NCI-H2196 treated with DMSO at 0.1 percent for 48 hours (cell line): ENCODE results near the gene BARX1.
A peak's percentile ranks its signal among the peaks of the same experiment; 100 is the strongest.
"Not testable (repeated sequence)": the region's sequence is repeated elsewhere in the genome, so short reads cannot be mapped to it uniquely, and the experiment has no call there.

ENCODE experiments used
- DNase-seq: peaks from one replicate; lab custom pipeline; 2025; ENCODE audit not compliant: unreplicated experiment; lab: John Stamatoyannopoulos, UW

Gene BARX1

DNA sequence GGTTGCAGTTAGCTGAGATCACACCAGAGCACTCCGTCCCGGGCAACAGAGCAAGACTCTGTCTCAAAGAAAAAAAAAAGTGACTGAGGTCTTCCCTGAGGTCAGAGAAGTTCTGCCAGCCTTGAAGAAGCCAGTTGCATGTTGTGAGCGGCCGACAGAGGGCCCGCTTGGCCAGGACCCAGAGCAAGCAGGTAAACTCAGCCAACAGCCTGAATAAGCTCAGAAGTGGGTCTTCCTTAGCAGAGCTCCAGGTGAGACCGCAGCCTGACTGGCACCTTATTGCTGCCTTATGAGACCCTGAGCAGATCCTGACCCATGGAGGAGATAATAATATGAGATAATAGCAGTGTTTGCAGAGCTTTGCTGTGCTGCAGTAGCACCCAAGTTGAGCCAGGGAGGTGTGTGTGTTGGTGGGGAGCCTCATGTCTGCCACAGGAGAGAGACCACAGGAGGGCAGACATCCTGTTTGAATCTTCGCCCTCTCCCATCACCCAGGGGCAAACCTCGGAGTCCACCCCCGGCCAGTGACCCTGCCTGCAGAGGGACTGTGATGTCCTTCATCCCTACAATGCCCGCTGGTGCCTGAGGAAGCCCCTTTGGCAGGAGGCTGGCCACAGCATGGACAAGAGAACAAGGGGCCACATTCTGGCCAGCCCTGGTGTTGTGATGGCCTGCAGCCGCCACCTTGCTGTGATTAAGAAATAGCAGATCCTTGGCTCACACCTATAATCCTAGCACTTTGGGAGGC, 10.8 kb upstream of the BARX1 start:
- no peak for DNase-seq

DNA sequence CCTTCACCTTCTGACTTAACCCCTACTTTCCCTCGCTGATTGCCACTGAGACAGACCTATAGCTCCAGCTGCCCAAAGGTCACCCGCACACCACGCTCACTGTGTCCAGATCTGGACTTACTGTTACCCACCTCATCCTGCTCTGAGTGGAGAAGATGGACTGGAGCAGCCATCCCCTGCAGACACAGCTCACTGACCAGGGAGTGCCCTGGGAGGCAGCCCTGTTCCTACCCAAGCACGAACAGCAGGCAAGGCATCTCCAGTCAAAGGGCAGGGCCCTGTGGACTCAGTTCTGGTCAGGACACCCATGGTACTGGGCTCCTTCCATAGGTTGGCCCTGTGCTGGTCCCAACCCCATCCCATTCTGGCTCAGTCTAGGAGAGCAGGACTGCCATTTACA, 9.5 kb upstream of the BARX1 start:
- DNase-seq: no peak

DNA sequence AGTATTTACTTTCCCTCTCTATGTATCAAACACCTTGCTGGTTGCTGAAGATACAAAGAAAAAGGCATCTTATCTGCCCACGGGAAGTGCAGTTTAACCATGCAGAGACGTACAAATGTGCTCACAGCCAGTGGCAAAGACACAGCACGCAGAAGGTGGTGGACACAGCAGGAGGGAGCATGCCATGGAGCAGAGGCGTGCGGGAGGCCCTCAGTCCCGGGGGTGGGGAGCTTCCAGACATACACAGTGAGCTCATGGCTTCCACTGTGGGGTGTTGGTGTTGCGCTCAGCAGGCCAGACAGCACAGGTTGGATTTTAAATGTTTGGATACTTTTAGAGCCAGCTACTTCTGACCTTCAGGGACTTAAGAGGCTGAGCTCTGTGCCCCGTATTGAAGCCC, 8.8 kb upstream of the BARX1 start:
- no peak for DNase-seq

DNA sequence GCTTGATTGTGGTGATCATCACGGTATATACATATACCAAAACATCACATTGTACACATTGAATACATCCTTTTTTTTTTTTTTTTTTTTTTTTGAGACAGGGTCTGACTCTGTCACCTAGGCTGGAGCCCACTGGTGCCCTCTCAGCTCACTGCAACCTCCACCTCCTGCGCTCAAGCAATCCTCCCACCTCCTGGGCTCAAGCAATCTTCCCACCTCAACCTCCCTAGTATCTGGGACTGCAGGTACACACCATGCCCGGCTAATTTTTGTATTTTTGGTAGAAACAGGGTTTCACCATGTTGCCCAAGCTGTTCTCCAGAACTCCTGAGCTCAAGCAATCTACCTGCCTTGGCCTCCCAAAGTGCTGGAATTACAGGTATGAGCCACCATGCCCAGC, 8.3 kb upstream of the BARX1 start:
- DNase-seq: not testable (repeated sequence)

DNA sequence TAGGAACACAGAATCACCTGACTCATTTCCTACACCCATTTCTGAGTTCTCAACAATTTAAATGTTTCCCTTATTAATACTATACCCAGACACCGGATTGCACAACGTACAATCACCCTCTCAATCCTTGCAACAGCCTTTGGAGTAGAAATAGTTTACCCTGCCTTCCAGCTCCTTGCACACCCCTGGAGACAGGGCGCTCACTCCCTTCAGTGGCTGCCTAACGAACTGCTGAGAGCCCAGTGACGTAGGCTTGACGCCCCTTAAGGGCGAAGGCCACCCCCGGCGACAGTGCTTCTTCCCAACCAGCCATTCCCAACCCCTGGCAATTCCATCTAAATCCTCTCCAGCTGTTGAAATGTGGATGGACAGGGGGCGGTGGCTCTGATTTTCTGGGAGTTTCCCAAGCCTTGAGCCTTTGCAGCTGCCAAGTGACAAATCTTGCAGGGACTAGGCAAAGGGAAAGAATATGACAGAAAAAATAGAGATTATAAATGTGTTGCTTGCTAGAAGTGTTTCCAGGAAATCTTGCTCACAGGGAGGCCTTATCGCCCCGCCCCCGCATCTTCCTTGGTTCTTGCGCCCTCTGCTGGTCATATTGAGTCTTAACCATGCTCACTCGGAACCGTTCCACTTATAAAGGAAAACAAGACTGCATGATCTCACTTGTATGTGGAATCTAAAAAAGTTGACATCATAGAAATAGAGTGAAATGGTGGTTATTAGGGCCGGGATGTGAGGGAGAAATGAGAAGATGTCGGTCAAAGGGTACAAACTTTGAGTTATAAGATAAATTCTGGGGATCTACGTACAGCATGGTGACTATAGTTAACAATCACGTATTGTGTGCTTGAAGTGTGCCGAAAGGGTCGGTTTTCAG, 7.6 kb upstream of the BARX1 start:
- DNase-seq: peak; percentile 91

DNA sequence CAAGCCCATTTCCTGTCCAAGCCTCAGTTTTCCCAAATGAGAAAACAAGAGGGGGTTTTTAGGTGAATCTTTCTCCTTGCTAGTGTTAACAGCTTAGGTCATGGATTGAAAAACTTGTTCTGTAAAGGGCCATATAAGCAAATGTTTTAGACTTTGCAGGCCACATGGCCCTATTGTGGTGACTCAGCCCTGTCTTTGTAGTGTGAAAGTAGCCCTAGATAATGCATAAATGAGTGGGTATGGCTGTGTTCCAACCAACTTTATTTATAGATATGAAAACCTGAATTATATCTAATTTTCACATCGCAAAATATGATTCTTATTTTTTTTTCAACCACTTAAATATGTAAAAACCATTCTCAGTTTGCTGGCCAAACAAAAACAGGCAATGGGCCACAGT, 6.9 kb upstream of the BARX1 start:
- no peak for DNase-seq

DNA sequence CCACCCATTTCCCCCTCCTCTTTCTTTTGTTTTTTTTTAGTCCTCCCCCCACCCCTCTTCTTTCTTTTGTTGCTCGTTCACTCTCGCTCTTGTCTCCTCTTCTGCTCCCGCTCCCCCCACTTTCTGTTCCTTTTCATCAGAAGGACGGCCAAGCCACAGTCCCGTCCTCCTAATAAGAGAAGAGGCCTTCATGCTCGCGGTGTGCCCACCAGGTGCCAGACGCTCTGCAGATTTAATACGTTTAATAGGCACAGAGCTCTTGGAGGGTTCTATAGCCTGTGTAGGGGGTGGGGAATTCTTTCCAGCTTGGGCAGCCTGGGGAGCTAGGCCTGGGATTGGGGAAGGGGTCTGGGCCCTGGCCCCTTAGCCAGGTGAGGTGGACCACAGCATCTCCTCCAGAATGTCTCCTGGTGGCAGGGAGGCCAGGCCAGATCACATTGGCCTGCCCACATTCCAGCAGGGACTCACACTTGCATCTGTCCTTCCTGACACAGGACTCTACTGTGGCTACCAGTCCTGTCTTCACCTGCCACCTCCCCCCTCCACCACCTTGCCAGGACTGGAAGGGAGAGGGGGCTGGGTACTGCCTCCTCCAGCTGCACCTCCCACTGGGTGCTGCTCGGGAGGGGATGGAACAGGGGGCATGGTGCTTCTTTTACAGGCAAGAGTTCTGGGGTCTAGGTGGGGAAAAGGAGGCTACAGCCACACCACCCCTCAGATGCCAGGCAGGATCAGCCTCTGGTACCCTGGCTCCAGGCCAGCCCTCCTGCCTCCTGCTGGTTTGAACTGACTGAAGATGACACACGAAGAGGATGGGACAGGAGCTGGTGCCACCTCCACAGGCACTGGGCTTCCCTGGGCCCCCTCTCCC, 6.1 kb upstream of the BARX1 start:
- DNase-seq: no peak

DNA sequence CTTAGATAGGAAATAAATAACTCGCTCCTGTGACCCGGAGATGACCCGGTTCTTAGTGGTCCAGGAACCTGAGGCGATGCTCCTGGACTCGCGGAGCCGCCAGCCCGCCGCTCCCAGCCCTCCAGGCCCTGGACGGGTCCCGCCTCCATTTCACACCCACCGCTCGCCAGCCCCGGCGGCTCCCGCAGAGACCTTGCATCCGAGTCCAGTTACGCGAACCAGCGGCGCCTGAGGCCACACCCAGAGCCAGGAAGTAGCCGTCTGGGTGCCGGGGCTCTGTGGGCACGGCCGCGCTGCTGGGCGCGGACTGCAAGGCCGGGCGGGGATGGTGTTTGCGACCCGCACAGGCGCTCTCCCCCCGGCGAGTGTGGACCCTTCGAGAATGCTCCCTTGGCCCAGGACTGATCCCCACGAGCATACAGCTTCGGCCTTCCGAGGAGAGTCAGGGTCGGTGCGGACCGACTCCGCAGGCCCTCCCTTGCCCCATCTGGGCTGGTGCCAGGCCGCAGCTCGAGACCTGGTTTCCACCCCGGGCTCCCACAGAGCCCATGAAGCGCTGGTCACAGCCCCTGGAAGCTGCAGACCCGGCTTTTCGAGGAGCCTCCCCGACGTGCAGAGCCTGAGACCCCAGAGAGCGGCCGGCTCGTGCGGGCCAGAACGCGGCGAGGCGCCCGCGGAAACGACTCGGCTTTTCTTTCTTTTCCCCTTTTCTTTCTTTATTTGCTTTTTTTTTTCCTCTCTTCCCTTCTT, 5.2 kb upstream of the BARX1 start:
- no peak for DNase-seq

DNA sequence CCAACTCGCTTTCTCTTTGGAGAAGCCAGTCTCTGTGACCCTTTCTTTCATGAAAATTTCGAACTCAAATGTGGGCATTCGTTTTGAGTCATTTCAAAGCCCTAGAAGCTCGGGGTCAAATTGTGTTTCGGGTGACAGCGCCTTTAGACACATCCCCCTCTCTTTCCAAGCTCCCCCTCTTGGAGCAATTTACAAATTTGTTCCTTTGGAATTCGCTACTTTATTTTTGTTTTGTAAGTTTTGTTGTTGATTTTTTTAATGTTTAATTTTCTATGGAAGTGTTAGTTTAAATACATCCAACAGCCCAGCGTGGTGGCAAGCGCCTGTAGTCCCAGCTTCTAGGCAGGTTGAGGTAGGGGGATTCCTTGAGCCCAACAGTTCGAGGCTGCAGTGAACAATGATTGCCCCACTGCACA, 4.6 kb upstream of the BARX1 start:
- no peak for DNase-seq

DNA sequence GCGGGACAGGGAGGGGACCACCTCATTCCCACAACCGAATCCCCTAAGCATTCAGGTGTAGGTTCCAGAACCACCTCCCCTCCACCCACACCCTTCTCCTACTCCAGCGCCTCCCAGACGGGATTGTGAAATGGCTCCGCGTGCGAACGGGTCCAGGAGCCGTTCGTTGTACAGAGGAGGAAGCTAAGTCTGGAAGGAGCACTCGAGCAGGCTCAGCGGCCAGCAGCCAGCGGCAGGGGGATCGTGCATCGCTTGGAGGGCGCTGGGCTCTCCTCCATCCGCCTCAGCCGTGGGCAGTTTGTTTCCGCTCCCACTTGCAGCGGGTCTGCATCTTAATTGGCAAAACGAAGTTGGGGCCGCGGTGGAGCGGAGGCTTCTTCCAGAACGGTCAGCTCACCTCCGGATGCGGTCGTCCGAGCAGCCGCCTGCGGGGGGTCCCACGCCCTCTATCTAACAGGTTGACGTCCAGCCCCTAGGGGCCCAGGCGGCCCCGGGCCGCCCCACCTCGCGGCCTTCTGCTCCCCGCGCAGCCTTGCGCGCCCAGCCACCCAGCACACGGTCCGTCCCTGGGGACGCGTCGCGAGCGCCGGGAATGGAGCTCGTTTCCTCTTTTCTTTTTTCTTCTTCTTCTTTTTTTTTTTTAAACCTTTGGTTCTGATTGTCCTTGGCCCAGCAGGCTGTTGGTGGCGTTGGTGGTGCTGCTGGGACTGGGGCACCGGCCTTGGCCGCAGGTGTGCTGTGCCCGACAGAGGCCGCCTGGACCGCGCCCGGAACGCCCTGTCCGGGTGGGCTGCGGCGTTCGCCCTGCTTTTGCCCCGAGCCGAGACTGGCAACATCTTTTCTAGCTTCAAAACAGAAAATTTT, 3.9 kb upstream of the BARX1 start:
- no peak for DNase-seq

DNA sequence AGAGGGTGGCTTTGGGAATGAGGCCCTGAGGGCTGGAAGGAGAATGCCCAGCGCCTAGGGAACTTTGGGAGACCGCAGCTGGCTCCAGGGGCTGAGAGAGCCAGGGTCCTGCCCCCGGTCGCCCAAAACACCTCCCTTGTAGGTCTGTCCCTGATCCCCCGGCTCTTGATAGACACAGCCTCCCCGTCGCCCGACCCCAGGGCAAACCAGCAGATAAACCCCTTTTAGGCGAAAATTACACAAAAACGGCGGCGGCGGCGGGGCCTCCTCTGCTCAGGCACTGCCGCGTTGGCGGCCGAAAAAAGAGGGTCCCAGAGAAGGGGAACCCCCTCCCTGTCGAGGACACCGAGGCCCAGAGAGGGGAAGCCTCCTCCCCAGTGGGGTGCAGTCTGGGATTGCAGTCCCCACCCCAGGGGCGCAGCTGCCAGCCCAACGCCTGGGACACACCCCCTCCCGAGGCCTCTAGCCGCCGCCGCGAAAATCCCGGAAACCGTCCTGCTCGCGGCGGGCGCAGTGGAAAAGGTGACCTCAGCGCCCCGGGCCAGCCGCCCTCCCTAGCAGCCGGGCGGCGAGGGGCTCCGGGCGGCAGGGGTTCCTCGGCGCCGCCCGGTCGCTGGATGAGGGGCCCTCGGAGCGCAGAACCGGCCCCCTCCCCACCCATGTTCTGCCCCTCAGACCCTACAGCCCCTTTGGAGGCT, 3.1 kb upstream of the BARX1 start:
- no peak for DNase-seq

DNA sequence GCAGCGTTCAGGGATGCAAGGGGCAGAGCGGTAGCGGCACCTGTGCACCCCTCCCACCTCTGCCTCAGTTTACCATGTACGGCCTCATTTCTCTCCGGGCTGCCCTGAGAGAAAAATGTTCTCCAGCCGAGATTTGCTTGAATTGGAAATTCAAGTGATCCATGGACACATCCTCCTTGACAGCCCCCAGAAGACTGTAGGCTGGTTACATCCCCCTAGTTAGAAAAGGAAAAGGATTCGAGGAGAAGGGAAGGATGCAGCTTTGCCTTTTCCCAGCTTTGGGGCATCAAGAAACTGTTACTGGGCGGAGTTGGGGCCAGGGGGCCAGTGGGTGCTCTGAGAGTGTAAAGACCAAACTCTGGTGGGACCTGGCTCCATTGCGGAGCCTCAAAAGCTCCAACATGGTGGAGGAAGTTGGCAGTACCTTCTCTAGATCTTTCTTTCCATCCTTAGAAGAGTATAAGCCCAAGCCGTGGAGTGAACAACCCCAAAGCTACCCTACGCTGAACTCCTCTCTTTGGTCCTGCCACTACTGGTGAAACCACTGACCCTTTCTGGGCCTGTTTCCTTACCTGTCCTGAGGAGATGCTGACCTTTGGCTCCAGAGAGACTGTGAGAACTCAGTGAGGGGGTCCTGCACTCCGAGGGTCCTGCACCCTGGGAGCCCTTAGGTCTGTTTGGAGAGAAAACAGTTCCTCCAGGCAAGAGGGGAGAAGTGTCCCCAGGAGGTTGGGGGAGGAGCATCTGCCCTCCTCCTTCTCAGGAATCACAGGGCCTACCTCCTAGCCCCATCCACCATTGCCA, 1.0 kb upstream of the BARX1 start:
- no peak for DNase-seq

DNA sequence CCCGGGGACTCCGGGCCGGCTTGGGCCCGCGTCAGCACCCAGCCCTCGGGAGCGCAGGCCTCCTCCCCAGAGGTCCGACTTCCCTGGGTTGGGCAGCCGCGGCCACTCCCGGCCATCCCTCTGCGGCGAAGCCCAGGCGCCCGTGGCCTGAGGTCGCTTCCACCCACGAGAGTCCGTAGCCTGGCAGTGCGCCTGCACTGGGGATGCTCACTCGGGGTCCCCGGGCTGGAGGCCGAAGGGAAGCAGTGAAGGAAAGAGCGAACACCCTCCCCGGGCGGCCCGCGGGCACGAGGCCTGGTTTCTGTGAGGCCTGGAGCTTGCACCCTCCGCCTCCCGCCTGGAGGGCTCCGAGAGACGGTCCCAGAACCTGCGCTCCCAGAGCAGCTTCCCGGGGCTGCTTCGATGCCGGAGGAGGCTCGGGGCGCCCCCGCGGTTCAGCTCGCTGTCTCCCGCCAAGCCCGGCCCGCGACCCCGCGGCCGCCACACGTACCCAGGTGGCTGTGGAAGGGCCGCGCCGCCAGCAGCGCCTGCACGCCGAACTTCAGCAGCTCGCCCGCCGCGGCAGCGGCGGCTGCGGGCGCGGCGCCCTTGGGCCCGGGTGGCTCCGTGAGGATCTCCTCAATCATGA, 607 bp downstream of the BARX1 start:
- DNase-seq: no peak

DNA sequence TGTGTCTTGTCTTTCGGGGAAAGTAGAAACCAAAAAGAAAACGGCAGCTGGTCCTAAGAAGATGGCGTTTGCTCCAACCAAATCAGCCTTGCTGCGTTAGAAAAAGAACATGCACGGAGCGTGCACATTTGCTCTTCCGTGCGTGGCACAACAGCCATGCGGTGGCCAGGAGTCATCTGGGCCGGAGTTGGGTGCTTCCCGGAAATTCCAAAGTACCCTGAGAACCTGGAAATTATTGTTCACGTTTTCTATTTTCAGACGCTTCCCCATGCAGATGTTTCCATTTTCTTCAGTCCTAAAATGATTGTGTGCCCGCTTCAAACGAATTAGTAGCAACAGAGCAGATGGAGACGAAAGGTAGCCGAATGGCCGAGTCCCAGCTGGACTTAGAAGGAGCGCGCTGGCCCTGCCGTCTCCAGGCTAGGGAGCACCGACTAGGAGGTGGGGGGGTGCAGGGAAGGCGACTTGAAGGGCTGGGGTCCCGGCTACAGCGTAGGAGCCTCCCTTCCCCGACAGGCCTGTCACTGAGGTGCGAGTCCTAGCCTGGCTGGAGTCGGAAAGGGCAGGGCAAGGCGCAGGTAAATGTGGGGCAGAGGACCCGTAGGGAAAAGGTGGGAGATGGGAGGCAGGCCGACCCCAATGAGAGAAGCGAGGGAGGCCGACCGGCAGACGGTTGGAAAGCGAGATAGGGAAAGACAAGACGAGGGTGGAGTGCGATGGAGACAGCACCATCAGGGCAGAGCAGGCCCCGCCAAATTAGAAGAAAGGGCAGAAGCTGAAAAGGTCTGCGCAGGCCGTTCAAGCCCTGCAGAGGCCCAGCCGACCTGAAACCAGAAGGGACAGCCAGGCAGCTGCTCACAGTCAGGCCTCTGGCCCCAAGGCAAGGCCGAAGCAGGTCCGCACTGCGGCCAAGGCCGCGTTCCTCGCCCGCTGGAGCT, 1.4 kb downstream of the BARX1 start:
- DNase-seq: no peak

DNA sequence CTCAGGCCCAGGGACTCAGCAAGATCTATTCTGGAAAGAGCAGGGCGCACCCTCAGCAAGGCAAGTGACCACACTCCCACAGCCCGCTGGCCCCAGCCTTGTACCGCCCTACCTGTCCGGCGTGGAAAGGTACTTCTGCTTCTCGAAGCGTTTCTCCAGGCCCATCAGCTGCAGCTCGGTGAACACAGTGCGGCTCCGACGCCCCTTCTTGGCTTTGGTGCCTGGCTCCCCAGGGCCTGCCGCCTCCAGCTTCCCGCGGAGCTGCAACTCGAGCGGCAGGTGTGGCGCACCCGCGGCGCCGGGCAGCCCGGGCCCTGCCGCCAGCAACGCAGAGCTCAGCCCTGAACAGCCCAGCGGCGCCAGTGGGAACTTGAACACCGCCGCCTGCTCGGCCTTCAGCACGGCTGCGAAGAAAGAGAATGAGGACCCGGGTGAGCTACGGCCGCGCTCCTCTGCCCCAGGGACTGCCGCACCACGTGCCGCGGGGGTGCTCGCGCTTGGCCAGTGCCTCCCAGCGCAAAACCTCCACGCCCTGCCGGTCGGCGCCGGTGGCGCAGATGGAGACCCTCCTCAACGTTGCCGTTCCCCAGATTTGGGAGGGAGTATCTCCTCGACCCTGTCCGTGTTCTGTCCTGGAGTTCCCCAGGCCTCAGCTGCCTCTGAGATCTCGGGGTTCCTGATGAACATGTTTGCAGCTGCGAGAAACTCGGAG, 2.2 kb downstream of the BARX1 start:
- DNase-seq: no peak

DNA sequence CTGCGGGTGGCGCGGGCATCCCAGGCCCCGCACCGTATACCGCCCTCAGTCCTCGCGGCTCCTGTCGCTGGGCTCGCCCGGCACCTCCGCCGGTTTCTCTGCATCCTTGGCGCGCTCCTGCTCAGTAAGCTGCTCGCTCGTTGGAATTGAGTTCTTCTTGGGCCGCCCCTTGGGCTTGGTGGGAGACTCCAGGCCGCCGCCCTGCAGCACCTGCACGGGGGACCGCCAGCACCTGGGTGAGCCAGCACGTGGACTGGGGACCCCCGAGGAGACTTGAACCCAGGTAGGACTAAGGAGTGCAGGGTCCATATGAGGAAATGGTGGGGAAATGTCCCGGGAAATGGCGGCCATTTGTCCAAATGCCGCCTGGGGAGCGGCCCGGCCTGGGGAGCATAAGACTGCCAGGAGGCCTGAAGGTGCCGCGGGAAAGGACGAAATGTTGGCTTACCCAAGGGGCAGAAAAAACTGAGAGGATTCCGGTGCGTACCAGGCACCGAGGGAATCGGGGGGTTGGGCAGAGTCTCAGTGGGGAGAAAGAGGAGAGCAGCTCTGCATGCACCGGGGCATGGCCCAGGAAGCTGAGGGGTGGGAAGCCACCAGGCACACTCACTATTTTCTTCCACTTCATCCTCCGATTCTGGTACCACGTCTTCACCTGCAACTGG, 2.9 kb downstream of the BARX1 start:
- DNase-seq: no peak
